ENCODE results near the gene NMNAT2. TPM values are rescaled to one million over a fixed set of nuclear protein-coding genes. Genes with fewer than 3 reads are reported as not detected.

Gene NMNAT2
- total RNA-seq, 2 donors from 2014 or later, result 1.7 to 5.1 TPM

DNA sequence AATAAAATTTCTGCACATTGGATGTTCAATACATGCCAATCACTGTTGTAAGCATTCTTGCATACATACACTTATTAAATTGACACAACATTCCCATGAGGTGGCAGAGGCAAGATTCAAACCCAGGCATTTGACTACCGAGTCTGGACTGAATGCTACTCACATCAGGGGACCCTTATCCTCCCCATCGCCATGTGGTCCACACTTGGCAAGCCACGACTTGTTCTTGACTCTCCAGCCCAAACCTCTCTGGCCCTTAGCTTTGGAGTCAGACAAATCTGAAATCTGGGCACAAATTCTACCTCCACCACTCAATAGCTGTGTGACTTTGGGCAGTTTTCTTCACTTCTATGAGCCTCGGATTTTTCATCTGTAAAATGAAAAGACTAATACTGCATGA is 57.1 kb downstream of the NMNAT2 start:
- 86 to 95% methylated on average over 2 to 3 of the region's 4 CpGs for WGBS, 2 experiments (ENCODE audit: insufficient coverage in 1 of 2, insufficient read length in 1 of 2)
- TF ChIP-seq, protein P1, sequence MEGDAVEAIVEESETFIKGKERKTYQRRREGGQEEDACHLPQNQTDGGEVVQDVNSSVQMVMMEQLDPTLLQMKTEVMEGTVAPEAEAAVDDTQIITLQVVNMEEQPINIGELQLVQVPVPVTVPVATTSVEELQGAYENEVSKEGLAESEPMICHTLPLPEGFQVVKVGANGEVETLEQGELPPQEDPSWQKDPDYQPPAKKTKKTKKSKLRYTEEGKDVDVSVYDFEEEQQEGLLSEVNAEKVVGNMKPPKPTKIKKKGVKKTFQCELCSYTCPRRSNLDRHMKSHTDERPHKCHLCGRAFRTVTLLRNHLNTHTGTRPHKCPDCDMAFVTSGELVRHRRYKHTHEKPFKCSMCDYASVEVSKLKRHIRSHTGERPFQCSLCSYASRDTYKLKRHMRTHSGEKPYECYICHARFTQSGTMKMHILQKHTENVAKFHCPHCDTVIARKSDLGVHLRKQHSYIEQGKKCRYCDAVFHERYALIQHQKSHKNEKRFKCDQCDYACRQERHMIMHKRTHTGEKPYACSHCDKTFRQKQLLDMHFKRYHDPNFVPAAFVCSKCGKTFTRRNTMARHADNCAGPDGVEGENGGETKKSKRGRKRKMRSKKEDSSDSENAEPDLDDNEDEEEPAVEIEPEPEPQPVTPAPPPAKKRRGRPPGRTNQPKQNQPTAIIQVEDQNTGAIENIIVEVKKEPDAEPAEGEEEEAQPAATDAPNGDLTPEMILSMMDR (conservative IDR thresholded peaks at IDR 0.05), result no peak

DNA sequence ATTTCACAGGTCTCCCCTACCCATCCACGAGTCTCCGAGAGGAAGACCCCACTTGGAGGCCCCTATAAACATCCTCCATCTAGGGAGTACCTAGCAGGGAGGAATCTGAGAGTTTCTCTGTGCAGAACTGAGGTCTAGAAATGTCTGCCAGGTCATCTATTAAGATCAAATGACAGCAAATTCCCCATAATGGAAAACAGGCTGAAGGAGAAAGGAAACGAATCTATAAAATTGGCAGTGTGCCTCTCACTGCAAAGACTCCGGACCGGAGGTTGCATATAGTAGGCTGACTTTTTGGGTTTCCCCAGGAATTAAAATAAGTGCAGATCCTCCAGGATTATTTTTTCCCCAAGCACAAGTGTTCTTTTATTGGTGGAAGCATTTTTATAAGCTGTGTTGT is 57.7 kb downstream of the NMNAT2 start:
- Histone ChIP-seq H3K4me3 (ENCODE audit: low read length) (no peak overlapping the region), H3K9me3 (ENCODE audit: control insufficient read depth, low read length) (no peaks in the 10 kb centered on the region), H3K27me3 (ENCODE audit: control insufficient read depth, insufficient read depth, low read length, poor library complexity, severe bottlenecking) (no peaks in the 10 kb centered on the region), H3K27ac (ENCODE audit: low read depth, low read length) (no peak overlapping the region), H3K36me3 (ENCODE audit: control insufficient read depth, insufficient read depth, low read length) (no peaks in the 10 kb centered on the region), H3K9ac (ENCODE audit: extremely low read depth, low read length, poor library complexity, severe bottlenecking) (no peak overlapping the region), H3K4me1 (ENCODE audit: control insufficient read depth, insufficient read depth, low read length) (no peaks in the 10 kb centered on the region)
- Mint-ChIP-seq H3K27ac (no peak overlapping the region), H3K36me3 (ENCODE audit: low read depth) (peaks cover 1% of the 10 kb centered on the region), H3K9me3 (peaks cover 4% of the 10 kb centered on the region), H3K4me1 (no peaks in the 10 kb centered on the region), H3K4me3 (no peak overlapping the region), H3K27me3 (ENCODE audit: insufficient read depth) (peaks cover 5% of the 10 kb centered on the region)
- TF ChIP-seq, protein P1 (conservative IDR thresholded peaks at IDR 0.05), result no peak
- 96% methylated on average over 5 of the region's 5 CpGs; no CpG with 5 or more reads in 1 of the 2 experiments for WGBS, 2 experiments (ENCODE audit: insufficient coverage in 1 of 2, insufficient read length in 1 of 2)
- DNase-seq, result no peak

More for the DNA sequence above, 57.1 kb downstream of the NMNAT2 start:
- Histone ChIP-seq H3K36me3 (ENCODE audit: control insufficient read depth, insufficient read depth, low read length) (no peaks in the 10 kb centered on the region), H3K4me3 (ENCODE audit: low read length) (no peak overlapping the region), H3K27me3 (ENCODE audit: control insufficient read depth, insufficient read depth, low read length, poor library complexity, severe bottlenecking) (no peaks in the 10 kb centered on the region), H3K9me3 (ENCODE audit: control insufficient read depth, low read length) (no peaks in the 10 kb centered on the region), H3K27ac (ENCODE audit: low read depth, low read length) (no peak overlapping the region), H3K9ac (ENCODE audit: extremely low read depth, low read length, poor library complexity, severe bottlenecking) (no peak overlapping the region), H3K4me1 (ENCODE audit: control insufficient read depth, insufficient read depth, low read length) (no peaks in the 10 kb centered on the region)
- Mint-ChIP-seq H3K9me3 (peaks cover 4% of the 10 kb centered on the region), H3K4me1 (no peaks in the 10 kb centered on the region), H3K4me3 (no peak overlapping the region), H3K27ac (no peak overlapping the region), H3K27me3 (ENCODE audit: insufficient read depth) (peaks cover 5% of the 10 kb centered on the region), H3K36me3 (ENCODE audit: low read depth) (peaks cover 1% of the 10 kb centered on the region)
- DNase-seq, result no peak

DNA sequence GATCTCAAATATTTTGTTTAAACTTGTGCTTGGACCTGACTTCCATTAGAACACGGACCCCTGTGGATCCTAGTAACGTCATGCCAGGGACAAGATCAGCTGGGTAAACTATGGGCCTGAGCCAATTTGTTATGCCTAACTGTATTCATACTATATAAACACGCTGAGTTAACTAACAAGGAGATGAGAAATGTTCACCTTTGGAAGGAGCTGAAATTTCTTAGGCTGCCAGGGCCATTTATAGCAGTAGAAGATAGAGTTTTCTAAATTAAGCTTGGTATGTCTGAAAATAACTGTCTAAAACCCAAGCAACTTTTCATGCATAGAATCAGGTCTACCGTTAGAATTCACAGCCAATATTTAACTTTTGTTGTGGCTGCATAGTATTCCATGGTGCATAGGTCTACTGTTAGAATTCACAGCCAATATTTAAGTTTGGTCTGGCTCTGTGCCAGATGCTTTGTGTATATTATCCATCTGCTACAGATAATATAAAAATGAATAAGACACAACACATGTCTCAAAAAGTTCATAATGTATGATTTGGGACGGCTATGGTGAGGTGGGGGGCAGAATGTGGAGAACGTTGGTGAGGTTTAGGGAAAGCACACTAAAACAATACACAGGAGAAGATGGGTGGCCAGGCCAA is 61.5 kb downstream of the NMNAT2 start:
- Mint-ChIP-seq H3K4me3 (no peak overlapping the region), H3K36me3 (ENCODE audit: low read depth) (peaks cover 1% of the 10 kb centered on the region), H3K27me3 (ENCODE audit: insufficient read depth) (peaks cover 5% of the 10 kb centered on the region), H3K4me1 (peaks cover 14% of the 10 kb centered on the region), H3K27ac (no peak overlapping the region), H3K9me3 (peaks cover 4% of the 10 kb centered on the region)
- Histone ChIP-seq H3K36me3 (ENCODE audit: control insufficient read depth, insufficient read depth, low read length) (no peaks in the 10 kb centered on the region), H3K27me3 (ENCODE audit: control insufficient read depth, insufficient read depth, low read length, poor library complexity, severe bottlenecking) (no peaks in the 10 kb centered on the region), H3K27ac (ENCODE audit: low read depth, low read length) (no peak overlapping the region), H3K4me3 (ENCODE audit: low read length) (no peak overlapping the region), H3K4me1 (ENCODE audit: control insufficient read depth, insufficient read depth, low read length) (peaks cover 6% of the 10 kb centered on the region), H3K9me3 (ENCODE audit: control insufficient read depth, low read length) (no peaks in the 10 kb centered on the region), H3K9ac (ENCODE audit: extremely low read depth, low read length, poor library complexity, severe bottlenecking) (no peak overlapping the region)
- 83 to 87% methylated on average over 3 to 6 of the region's 6 CpGs for WGBS, 2 experiments (ENCODE audit: insufficient coverage in 1 of 2, insufficient read length in 1 of 2)
- TF ChIP-seq, protein P1 (conservative IDR thresholded peaks at IDR 0.05), result no peak
- no peak for DNase-seq
